Neural cell (in vitro differentiated cells): ENCODE results near the gene GPER1. TPM values are rescaled to one million over a fixed set of nuclear protein-coding genes. Genes with fewer than 3 reads are reported as not detected.

Experiments used
- H2AFZ ChIP-seq: fragments of 200-600, 300-800 bp; sonication (generic), shearing (Covaris generic); 2 replicates; pipeline ENCODE4 v1.6.0; 2014; ENCODE audit warnings: low read depth, mild to moderate bottlenecking, antibody characterized with exemption, low read length, moderate library complexity
- H3F3A ChIP-seq: fragments of 200-600 bp; shearing (Covaris generic); 2 replicates; pipeline ENCODE4 v1.6.1; 2016; ENCODE audit warnings: mild to moderate bottlenecking, moderate library complexity, mixed read lengths, antibody characterized with exemption, low read length; ENCODE audit not compliant: insufficient read depth, poor library complexity, severe bottlenecking
- H3K27ac ChIP-seq: fragments of 200-600, 300-800 bp; sonication (generic), shearing (Covaris generic); 2 replicates; pipeline ENCODE4 v1.5.1; 2014; ENCODE audit warnings: mild to moderate bottlenecking, low read length, moderate library complexity
- H3K27me3 ChIP-seq: fragments of 300-800, 200-600 bp; sonication (generic), shearing (Covaris generic); 2 replicates; pipeline ENCODE4 v1.6.0; 2014; ENCODE audit warnings: mild to moderate bottlenecking, low read depth, low read length, moderate library complexity; ENCODE audit not compliant: insufficient read depth
- H3K36me3 ChIP-seq: fragments of 300-800, 200-600 bp; sonication (generic), shearing (Covaris generic); 2 replicates; pipeline ENCODE4 v1.5.1; 2014; ENCODE audit warnings: mild to moderate bottlenecking, antibody characterized with exemption, low read length, moderate library complexity; ENCODE audit not compliant: insufficient read depth
- H3K4me2 ChIP-seq: fragments of 300-800, 200-600 bp; sonication (generic), shearing (Covaris generic); 2 replicates; pipeline ENCODE4 v1.6.0; 2014; ENCODE audit warnings: mild to moderate bottlenecking, low read length
- H3K4me3 ChIP-seq: fragments of 300-800, 200-600 bp; sonication (generic), shearing (Covaris generic); 2 replicates; pipeline ENCODE4 v1.5.1; 2014; ENCODE audit warnings: mild to moderate bottlenecking, low read length, moderate library complexity
- H3K79me2 ChIP-seq: fragments of 200-600 bp; shearing (Covaris generic); replicated peaks from 2 replicates; pipeline ENCODE4 v1.6.0; 2014; ENCODE audit warnings: mild to moderate bottlenecking, low read length, moderate library complexity; ENCODE audit not compliant: insufficient read depth
- H3K9ac ChIP-seq: fragments of 300-800, 200-600 bp; sonication (generic), shearing (Covaris generic); 2 replicates; pipeline ENCODE4 v1.6.1; 2016; ENCODE audit warnings: mild to moderate bottlenecking, low read length, mixed read lengths
- H3K9me2 ChIP-seq: fragments of 200-600 bp; shearing (Covaris generic); 2 replicates; pipeline ENCODE4 v1.6.1; 2016; ENCODE audit warnings: mild to moderate bottlenecking, low read length, mixed read lengths; ENCODE audit not compliant: insufficient read depth
- H3K9me3 ChIP-seq: fragments of 200-600, 300-800 bp; sonication (generic), shearing (Covaris generic); 2 replicates; pipeline ENCODE4 v1.6.1; 2016; ENCODE audit warnings: mild to moderate bottlenecking, mixed run types, low read length, moderate library complexity, mixed read lengths
- H4K20me1 ChIP-seq: fragments of 200-600 bp; shearing (Covaris generic); 2 replicates; pipeline ENCODE4 v1.6.1; 2016; ENCODE audit warnings: mild to moderate bottlenecking, mixed run types; ENCODE audit not compliant: insufficient read depth
- EP300 ChIP-seq: fragments of 450-650 bp; conservative IDR thresholded peaks from 2 replicates; pipeline ENCODE4 v1.6.1; 2014; ENCODE audit warnings: antibody characterized with exemption, mild to moderate bottlenecking, moderate library complexity; ENCODE audit not compliant: poor library complexity, severe bottlenecking
- EZH2 ChIP-seq: fragments of 200-600, 300-800 bp; shearing (Covaris generic), sonication (generic); IDR thresholded peaks from 2 replicates; pipeline ENCODE4 v1.6.1; 2014; ENCODE audit warnings: antibody characterized with exemption, low read length, borderline replicate concordance, mild to moderate bottlenecking; ENCODE audit not compliant: insufficient read depth, poor library complexity, severe bottlenecking
- MXI1 ChIP-seq: fragments of 450-650 bp; conservative IDR thresholded peaks from 2 replicates; pipeline ENCODE4 v1.6.1; 2014; ENCODE audit warnings: antibody characterized with exemption, mild to moderate bottlenecking; ENCODE audit not compliant: poor library complexity, severe bottlenecking
- POLR2AphosphoS5 ChIP-seq: IDR thresholded peaks from 2 replicates; pipeline ENCODE4 v1.6.1; 2012
- RAD21 ChIP-seq: fragments of 450-650 bp; conservative IDR thresholded peaks from 2 replicates; pipeline ENCODE4 v1.6.1; 2014; ENCODE audit warnings: antibody characterized with exemption, mild to moderate bottlenecking, moderate library complexity
- SMC3 ChIP-seq: fragments of 450-650 bp; conservative IDR thresholded peaks from 2 replicates; pipeline ENCODE4 v1.6.1; 2014; ENCODE audit warnings: antibody characterized with exemption, mild to moderate bottlenecking, moderate library complexity; ENCODE audit not compliant: poor library complexity
- TAF1 ChIP-seq: IDR thresholded peaks from 2 replicates; pipeline ENCODE4 v1.6.1; 2012; ENCODE audit warnings: low read depth
- polyA plus RNA-seq: library from polyadenylated mRNA; depleted of rRNA; stranded (reverse); fragments of >200 nt; gene quantifications from 2 replicates; pipeline ENCODE4 v1.2.3, GENCODE V29; 2014
- TF ChIP-seq, protein P1 (sequence below): fragments of 450-650 bp; IDR thresholded peaks from 2 replicates; pipeline ENCODE4 v1.5.1; 2014; ENCODE audit warnings: antibody characterized with exemption, mild to moderate bottlenecking, moderate library complexity; ENCODE audit not compliant: poor library complexity, severe bottlenecking
- TF ChIP-seq, protein P2 (sequence below): IDR thresholded peaks from 2 replicates; pipeline ENCODE4 v1.6.1; 2012; ENCODE audit warnings: borderline replicate concordance

GPER1 gene
- polyA plus RNA-seq, 1 donor from 2014 or later: not detected

DNA sequence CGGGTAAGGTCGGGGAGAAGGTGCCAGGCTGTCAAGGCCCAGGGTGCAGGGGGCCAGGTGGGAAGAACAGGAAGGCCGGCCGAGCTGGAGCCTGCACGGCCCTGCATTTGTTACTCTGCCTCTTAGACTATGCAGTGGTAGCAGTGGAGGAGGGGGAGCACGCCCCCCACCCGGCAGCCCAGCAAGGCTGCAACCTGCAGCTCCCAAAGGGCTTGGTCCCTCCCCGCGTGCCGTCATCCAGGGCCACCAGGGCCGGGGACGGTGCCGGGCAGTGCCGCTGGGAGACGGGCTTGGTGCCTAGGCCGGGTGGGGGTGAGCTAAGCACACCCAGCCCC lies 7.0 kb upstream of the GPER1 start:
- Histone ChIP-seq H3K27me3 (no peaks in the 10 kb centered on the region), H3K9me2 (no peaks in the 10 kb centered on the region), H4K20me1 (no peaks in the 10 kb centered on the region)

DNA sequence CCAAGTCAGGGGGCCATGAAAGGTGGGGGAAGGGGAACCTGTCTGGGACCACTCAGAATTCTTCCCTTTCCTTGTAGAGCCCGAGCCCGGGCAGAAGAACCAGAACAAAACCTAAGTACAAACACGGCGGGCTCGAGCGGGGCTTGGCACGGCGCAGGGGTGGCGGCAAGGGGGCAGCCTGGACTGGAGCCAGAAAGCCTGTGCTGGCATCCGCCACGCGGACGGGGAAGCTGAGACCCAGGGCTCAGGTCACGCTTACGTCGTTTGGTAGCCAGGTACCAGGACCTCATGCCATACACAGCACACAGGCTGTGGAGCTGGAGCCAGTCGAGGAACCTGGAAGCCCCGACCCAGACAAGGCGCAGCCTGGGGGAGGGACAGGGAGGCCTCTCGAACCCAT lies 6.6 kb upstream of the GPER1 start:
- H4K20me1 ChIP-seq: no peaks in the 10 kb centered on the region
- no peak for TF ChIP-seq MXI1
- TF ChIP-seq SMC3: no peak
- TF ChIP-seq, protein P1, sequence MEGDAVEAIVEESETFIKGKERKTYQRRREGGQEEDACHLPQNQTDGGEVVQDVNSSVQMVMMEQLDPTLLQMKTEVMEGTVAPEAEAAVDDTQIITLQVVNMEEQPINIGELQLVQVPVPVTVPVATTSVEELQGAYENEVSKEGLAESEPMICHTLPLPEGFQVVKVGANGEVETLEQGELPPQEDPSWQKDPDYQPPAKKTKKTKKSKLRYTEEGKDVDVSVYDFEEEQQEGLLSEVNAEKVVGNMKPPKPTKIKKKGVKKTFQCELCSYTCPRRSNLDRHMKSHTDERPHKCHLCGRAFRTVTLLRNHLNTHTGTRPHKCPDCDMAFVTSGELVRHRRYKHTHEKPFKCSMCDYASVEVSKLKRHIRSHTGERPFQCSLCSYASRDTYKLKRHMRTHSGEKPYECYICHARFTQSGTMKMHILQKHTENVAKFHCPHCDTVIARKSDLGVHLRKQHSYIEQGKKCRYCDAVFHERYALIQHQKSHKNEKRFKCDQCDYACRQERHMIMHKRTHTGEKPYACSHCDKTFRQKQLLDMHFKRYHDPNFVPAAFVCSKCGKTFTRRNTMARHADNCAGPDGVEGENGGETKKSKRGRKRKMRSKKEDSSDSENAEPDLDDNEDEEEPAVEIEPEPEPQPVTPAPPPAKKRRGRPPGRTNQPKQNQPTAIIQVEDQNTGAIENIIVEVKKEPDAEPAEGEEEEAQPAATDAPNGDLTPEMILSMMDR: no peak
- TF ChIP-seq EZH2: no peak
- TF ChIP-seq, protein P2, sequence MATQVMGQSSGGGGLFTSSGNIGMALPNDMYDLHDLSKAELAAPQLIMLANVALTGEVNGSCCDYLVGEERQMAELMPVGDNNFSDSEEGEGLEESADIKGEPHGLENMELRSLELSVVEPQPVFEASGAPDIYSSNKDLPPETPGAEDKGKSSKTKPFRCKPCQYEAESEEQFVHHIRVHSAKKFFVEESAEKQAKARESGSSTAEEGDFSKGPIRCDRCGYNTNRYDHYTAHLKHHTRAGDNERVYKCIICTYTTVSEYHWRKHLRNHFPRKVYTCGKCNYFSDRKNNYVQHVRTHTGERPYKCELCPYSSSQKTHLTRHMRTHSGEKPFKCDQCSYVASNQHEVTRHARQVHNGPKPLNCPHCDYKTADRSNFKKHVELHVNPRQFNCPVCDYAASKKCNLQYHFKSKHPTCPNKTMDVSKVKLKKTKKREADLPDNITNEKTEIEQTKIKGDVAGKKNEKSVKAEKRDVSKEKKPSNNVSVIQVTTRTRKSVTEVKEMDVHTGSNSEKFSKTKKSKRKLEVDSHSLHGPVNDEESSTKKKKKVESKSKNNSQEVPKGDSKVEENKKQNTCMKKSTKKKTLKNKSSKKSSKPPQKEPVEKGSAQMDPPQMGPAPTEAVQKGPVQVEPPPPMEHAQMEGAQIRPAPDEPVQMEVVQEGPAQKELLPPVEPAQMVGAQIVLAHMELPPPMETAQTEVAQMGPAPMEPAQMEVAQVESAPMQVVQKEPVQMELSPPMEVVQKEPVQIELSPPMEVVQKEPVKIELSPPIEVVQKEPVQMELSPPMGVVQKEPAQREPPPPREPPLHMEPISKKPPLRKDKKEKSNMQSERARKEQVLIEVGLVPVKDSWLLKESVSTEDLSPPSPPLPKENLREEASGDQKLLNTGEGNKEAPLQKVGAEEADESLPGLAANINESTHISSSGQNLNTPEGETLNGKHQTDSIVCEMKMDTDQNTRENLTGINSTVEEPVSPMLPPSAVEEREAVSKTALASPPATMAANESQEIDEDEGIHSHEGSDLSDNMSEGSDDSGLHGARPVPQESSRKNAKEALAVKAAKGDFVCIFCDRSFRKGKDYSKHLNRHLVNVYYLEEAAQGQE: no peak
- no peak for TF ChIP-seq RAD21
- TF ChIP-seq EP300: no peak
- TF ChIP-seq POLR2AphosphoS5: no peak
- TF ChIP-seq TAF1: no peak
- no peak overlapping the region for H3K27ac ChIP-seq

More for the DNA sequence above, 7.0 kb upstream of the GPER1 start:
- TF ChIP-seq RAD21: no peak
- TF ChIP-seq TAF1: no peak
- TF ChIP-seq POLR2AphosphoS5: no peak
- TF ChIP-seq, protein P2: no peak
- TF ChIP-seq MXI1: no peak
- no peak for TF ChIP-seq EZH2
- TF ChIP-seq, protein P1: no peak
- TF ChIP-seq SMC3: no peak
- no peak for TF ChIP-seq EP300
- no peak overlapping the region for H3K4me3 ChIP-seq
- no peak overlapping the region for H2AFZ ChIP-seq
- H3K4me2 ChIP-seq: no peak overlapping the region
- H3K9ac ChIP-seq: no peak overlapping the region
- H3K79me2 ChIP-seq: no peaks in the 10 kb centered on the region
- no peaks in the 10 kb centered on the region for H3F3A ChIP-seq
- no peaks in the 10 kb centered on the region for H3K36me3 ChIP-seq
- H3K27ac ChIP-seq: no peak overlapping the region
- no peaks in the 10 kb centered on the region for H3K9me3 ChIP-seq

More for the DNA sequence above, 6.6 kb upstream of the GPER1 start:
- Histone ChIP-seq H3K9ac (no peak overlapping the region), H3F3A (no peaks in the 10 kb centered on the region), H3K4me3 (no peak overlapping the region), H3K4me2 (no peak overlapping the region), H3K9me3 (no peaks in the 10 kb centered on the region), H3K9me2 (no peaks in the 10 kb centered on the region), H3K36me3 (no peaks in the 10 kb centered on the region), H3K79me2 (no peaks in the 10 kb centered on the region), H2AFZ (no peak overlapping the region), H3K27me3 (no peaks in the 10 kb centered on the region)
